ENCODE measurements around the gene CDC42BPB.

The CDC42BPB gene

GRCh38 chr14:102914474-102915291, 142.7 kb downstream of the CDC42BPB start:
- DNase-seq (ENCODE audit: low read depth), result no peak

GRCh38 chr14:102913341-102914211, 143.8 kb downstream of the CDC42BPB start:
- DNase-seq (ENCODE audit: low read depth), result no peak

GRCh38 chr14:102911991-102912761, 145.2 kb downstream of the CDC42BPB start:
- no peak for DNase-seq (ENCODE audit: low read depth)

GRCh38 chr14:102911541-102911951, 145.8 kb downstream of the CDC42BPB start:
- DNase-seq (ENCODE audit: low read depth), result no peak

GRCh38 chr14:102910442-102910841, 146.9 kb downstream of the CDC42BPB start:
- DNase-seq (ENCODE audit: low read depth), result no peak

- DNase-seq (ENCODE audit: low read depth), result no peak
These were observed 147.4 kb downstream of the CDC42BPB start for GRCh38 chr14:102909911-102910310.

GRCh38 chr14:102909462-102909861, 147.9 kb downstream of the CDC42BPB start:
- DNase-seq (ENCODE audit: low read depth), result no peak

- no peak for DNase-seq (ENCODE audit: low read depth)
These were observed 148.4 kb downstream of the CDC42BPB start for GRCh38 chr14:102908766-102909455.

GRCh38 chr14:102907980-102908730, 149.2 kb downstream of the CDC42BPB start:
- DNase-seq (ENCODE audit: low read depth), result no peak

GRCh38 chr14:102907303-102907844, 150.0 kb downstream of the CDC42BPB start:
- no peak for DNase-seq (ENCODE audit: low read depth)

- no peak for DNase-seq (ENCODE audit: low read depth)
These were observed 150.6 kb downstream of the CDC42BPB start for GRCh38 chr14:102906616-102907302.

GRCh38 chr14:102905116-102906108, 151.9 kb downstream of the CDC42BPB start:
- no peak for DNase-seq (ENCODE audit: low read depth)

- no peak for DNase-seq (ENCODE audit: low read depth)
These were observed 153.3 kb downstream of the CDC42BPB start for GRCh38 chr14:102903889-102904512.

- no peak for DNase-seq (ENCODE audit: low read depth)
These were observed 154.0 kb downstream of the CDC42BPB start for GRCh38 chr14:102903248-102903888.

GRCh38 chr14:102902523-102903247, 154.7 kb downstream of the CDC42BPB start:
- no peak for DNase-seq (ENCODE audit: low read depth)

GRCh38 chr14:102902086-102902485, 155.3 kb downstream of the CDC42BPB start:
- DNase-seq (ENCODE audit: low read depth), result no peak

GRCh38 chr14:102901633-102902032, 155.7 kb downstream of the CDC42BPB start:
- DNase-seq (ENCODE audit: low read depth), result no peak
